HEK293 (cell line): ENCODE data around the gene AK9.

Source experiments
- CTCF ChIA-PET: fragments of 350-600 bp; formaldehyde crosslinking; extraction: SDS; loops from one replicate; lab custom pipeline; 2021; ENCODE audit warnings: antibody characterized with exemption; lab: Yijun Ruan, JAX
- POLR2A ChIA-PET: fragments of 300-600 bp; formaldehyde crosslinking; extraction: SDS; loops from one replicate; lab custom pipeline; 2020; ENCODE audit warnings: antibody characterized with exemption, inconsistent platforms; lab: Yijun Ruan, JAX
- H3K27ac ChIP-seq: fragments of 200-500 bp; sonication (Bioruptor generic); 2 replicates; pipeline ENCODE4 v1.5.1; 2014; ENCODE audit warnings: low read depth, low read length, control low read depth, inconsistent platforms; ENCODE audit errors: extremely low read depth
- H3K36me3 ChIP-seq, 2 experiments: fragments of 200-500 bp in 1 of 2; sonication (Bioruptor generic) in 1 of 2; 1 replicate in 1 of 2; 2 replicates in 1 of 2; pipeline ENCODE4 v1.5.1; 2014 to 2017; ENCODE audit warnings: inconsistent platforms in 2 of 2, low read length in 2 of 2; ENCODE audit not compliant: control insufficient read depth in 2 of 2, insufficient read depth in 1 of 2
- H3K4me1 ChIP-seq: fragments of 200-500 bp; sonication (Bioruptor generic); 2 replicates; pipeline ENCODE4 v1.5.1; 2014; ENCODE audit warnings: mild to moderate bottlenecking, low read length, inconsistent platforms; ENCODE audit not compliant: control insufficient read depth, insufficient read depth
- H3K4me3 ChIP-seq: 2 replicates; pipeline ENCODE4 v1.5.1; 2011; ENCODE audit warnings: low read depth, mild to moderate bottlenecking, control low read depth, low read length, moderate library complexity
- H3K9me3 ChIP-seq: fragments of 200-500 bp; sonication (Bioruptor generic); 2 replicates; pipeline ENCODE4 v1.5.1; 2014; ENCODE audit warnings: low read depth, low read length, inconsistent platforms; ENCODE audit not compliant: control insufficient read depth, insufficient read depth
- BCL11A ChIP-seq: fragments of 450-650 bp; formaldehyde crosslinking; IDR thresholded peaks from 2 replicates; pipeline ENCODE4 v1.5.1; 2016; ENCODE audit warnings: low read depth, missing biosample characterization, missing genetic modification characterization
- GFI1B ChIP-seq: fragments of 450-650 bp; formaldehyde crosslinking; IDR thresholded peaks from 2 replicates; pipeline ENCODE4 v1.5.1; 2016; ENCODE audit warnings: missing biosample characterization, missing genetic modification characterization
- IKZF3 ChIP-seq: fragments of 450-650 bp; IDR thresholded peaks from 2 replicates; pipeline ENCODE4 v1.5.0; 2018; ENCODE audit warnings: missing biosample characterization, mild to moderate bottlenecking, missing genetic modification characterization, moderate library complexity
- KLF1 ChIP-seq: fragments of 450-650 bp; formaldehyde crosslinking; IDR thresholded peaks from 2 replicates; pipeline ENCODE4 v1.5.1; 2016; ENCODE audit warnings: missing biosample characterization, missing genetic modification characterization
- KLF8 ChIP-seq: fragments of 450-650 bp; formaldehyde crosslinking; IDR thresholded peaks from 2 replicates; pipeline ENCODE4 v1.5.1; 2016; ENCODE audit warnings: missing biosample characterization, missing genetic modification characterization
- KLF9 ChIP-seq: fragments of 450-650 bp; formaldehyde crosslinking; IDR thresholded peaks from 2 replicates; pipeline ENCODE4 v1.5.1; 2016; ENCODE audit warnings: missing biosample characterization, missing genetic modification characterization, low read depth
- MYNN ChIP-seq: fragments of 450-650 bp; formaldehyde crosslinking; IDR thresholded peaks from 2 replicates; pipeline ENCODE4 v1.5.1; 2016; ENCODE audit warnings: missing biosample characterization, missing genetic modification characterization, borderline replicate concordance
- YY1 ChIP-seq: fragments of 450-650 bp; formaldehyde crosslinking; IDR thresholded peaks from 2 replicates; pipeline ENCODE4 v1.5.1; 2018; ENCODE audit warnings: missing biosample characterization, missing genetic modification characterization
- ZBTB48 ChIP-seq: fragments of 450-650 bp; formaldehyde crosslinking; IDR thresholded peaks from 2 replicates; pipeline ENCODE4 v1.5.1; 2016; ENCODE audit warnings: missing biosample characterization, missing genetic modification characterization
- ZNF133 ChIP-seq: fragments of 450-650 bp; formaldehyde crosslinking; IDR thresholded peaks from 2 replicates; pipeline ENCODE4 v1.5.1; 2016; ENCODE audit warnings: missing biosample characterization, missing genetic modification characterization
- ZNF292 ChIP-seq: fragments of 450-650 bp; formaldehyde crosslinking; IDR thresholded peaks from 2 replicates; pipeline ENCODE4 v1.5.1; 2016; ENCODE audit warnings: low read depth, missing biosample characterization, missing genetic modification characterization, borderline replicate concordance
- ZNF324 ChIP-seq: fragments of 450-650 bp; formaldehyde crosslinking; IDR thresholded peaks from 2 replicates; pipeline ENCODE4 v1.5.1; 2016; ENCODE audit warnings: missing biosample characterization, missing genetic modification characterization
- ZNF354C ChIP-seq: fragments of 450-650 bp; formaldehyde crosslinking; IDR thresholded peaks from 2 replicates; pipeline ENCODE4 v1.5.1; 2016; ENCODE audit warnings: missing biosample characterization, missing genetic modification characterization, low read depth, borderline replicate concordance
- ZNF423 ChIP-seq: fragments of 450-650 bp; formaldehyde crosslinking; IDR thresholded peaks from 2 replicates; pipeline ENCODE4 v1.5.1; 2016; ENCODE audit warnings: missing biosample characterization, missing genetic modification characterization
- ZNF513 ChIP-seq: fragments of 450-650 bp; IDR thresholded peaks from 2 replicates; pipeline ENCODE4 v1.5.1; 2018; ENCODE audit warnings: missing biosample characterization, missing genetic modification characterization
- ZNF658 ChIP-seq: fragments of 450-650 bp; formaldehyde crosslinking; IDR thresholded peaks from 2 replicates; pipeline ENCODE4; 2016; ENCODE audit warnings: missing biosample characterization, missing genetic modification characterization
- TF ChIP-seq, protein P1 (sequence below): fragments of 450-650 bp; formaldehyde crosslinking; conservative IDR thresholded peaks from 2 replicates; pipeline ENCODE4 v1.5.1; 2016; ENCODE audit warnings: low read depth, missing biosample characterization, missing genetic modification characterization
- TF ChIP-seq, protein P2 (sequence below): fragments of 450-650 bp; formaldehyde crosslinking; IDR thresholded peaks from 2 replicates; pipeline ENCODE4 v1.5.1; 2016; ENCODE audit warnings: missing biosample characterization, missing genetic modification characterization
- TF ChIP-seq, protein P3 (sequence below): fragments of 450-650 bp; formaldehyde crosslinking; IDR thresholded peaks from 2 replicates; pipeline ENCODE4 v1.5.1; 2016; ENCODE audit warnings: missing biosample characterization, missing genetic modification characterization, low read depth
- TF ChIP-seq, protein P4 (sequence below): fragments of 450-650 bp; formaldehyde crosslinking; IDR thresholded peaks from 2 replicates; pipeline ENCODE4 v1.5.1; 2016; ENCODE audit warnings: missing biosample characterization, missing genetic modification characterization

The AK9 gene

DNA sequence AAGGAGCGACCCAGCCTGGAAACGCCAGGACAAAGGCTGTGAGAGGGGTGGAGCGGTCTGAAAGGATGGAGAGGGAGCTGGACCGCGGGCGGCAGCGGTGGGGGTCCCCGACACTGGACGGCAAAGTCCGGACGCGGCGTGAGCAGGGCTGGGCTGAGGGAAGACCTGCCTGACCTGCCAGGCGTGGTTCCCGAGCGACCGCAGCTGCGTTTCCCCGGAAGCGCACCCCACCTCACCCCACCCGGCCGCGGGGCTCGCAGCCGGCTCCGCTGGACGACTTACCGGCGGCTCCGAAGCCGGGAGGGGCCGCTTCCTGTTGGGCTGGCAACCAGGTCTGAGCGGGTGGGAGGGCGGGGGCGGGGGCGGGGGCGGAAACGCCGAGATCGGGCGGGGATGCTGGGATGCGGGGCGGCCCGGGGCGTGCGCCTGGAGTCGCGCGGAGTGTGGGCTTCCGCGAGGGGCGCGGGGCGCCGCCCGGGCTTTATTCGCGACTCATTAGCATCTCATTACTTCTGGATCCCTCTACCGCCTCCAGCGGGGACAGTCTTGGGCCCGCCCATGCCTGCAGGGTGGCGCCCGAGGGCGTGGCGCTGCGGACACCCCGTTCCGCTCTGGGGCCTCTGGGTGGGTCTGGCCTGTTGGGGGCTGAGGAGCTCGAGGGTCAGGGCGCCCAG, 235.4 kb downstream of the AK9 start, which contains the start of gene MICAL1 (continued):
- TF ChIP-seq KLF8 (tag by site-specific recombination) = peak; percentile 84; the same call in 1 of the 2 replicates
- TF ChIP-seq, protein P1, sequence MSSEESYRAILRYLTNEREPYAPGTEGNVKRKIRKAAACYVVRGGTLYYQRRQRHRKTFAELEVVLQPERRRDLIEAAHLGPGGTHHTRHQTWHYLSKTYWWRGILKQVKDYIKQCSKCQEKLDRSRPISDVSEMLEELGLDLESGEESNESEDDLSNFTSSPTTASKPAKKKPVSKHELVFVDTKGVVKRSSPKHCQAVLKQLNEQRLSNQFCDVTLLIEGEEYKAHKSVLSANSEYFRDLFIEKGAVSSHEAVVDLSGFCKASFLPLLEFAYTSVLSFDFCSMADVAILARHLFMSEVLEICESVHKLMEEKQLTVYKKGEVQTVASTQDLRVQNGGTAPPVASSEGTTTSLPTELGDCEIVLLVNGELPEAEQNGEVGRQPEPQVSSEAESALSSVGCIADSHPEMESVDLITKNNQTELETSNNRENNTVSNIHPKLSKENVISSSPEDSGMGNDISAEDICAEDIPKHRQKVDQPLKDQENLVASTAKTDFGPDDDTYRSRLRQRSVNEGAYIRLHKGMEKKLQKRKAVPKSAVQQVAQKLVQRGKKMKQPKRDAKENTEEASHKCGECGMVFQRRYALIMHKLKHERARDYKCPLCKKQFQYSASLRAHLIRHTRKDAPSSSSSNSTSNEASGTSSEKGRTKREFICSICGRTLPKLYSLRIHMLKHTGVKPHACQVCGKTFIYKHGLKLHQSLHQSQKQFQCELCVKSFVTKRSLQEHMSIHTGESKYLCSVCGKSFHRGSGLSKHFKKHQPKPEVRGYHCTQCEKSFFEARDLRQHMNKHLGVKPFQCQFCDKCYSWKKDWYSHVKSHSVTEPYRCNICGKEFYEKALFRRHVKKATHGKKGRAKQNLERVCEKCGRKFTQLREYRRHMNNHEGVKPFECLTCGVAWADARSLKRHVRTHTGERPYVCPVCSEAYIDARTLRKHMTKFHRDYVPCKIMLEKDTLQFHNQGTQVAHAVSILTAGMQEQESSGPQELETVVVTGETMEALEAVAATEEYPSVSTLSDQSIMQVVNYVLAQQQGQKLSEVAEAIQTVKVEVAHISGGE (tag by site-specific recombination) = peak; percentile 44; the same call in 1 of the 2 replicates
- TF ChIP-seq ZBTB48 (tag by site-specific recombination) = 0 out of 2 replicates have a peak, but pooled peaks have one; percentile 2
- peak; percentile 90 for TF ChIP-seq KLF9 (tag by site-specific recombination)
- no peak for TF ChIP-seq YY1 (tag by site-specific recombination)
- TF ChIP-seq, protein P2, sequence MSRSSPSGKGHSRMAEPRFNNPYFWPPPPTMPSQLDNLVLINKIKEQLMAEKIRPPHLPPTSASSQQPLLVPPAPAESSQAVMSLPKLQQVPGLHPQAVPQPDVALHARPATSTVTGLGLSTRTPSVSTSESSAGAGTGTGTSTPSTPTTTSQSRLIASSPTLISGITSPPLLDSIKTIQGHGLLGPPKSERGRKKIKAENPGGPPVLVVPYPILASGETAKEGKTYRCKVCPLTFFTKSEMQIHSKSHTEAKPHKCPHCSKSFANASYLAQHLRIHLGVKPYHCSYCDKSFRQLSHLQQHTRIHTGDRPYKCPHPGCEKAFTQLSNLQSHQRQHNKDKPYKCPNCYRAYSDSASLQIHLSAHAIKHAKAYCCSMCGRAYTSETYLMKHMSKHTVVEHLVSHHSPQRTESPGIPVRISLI (tag by site-specific recombination) = no peak
- TF ChIP-seq, protein P3, sequence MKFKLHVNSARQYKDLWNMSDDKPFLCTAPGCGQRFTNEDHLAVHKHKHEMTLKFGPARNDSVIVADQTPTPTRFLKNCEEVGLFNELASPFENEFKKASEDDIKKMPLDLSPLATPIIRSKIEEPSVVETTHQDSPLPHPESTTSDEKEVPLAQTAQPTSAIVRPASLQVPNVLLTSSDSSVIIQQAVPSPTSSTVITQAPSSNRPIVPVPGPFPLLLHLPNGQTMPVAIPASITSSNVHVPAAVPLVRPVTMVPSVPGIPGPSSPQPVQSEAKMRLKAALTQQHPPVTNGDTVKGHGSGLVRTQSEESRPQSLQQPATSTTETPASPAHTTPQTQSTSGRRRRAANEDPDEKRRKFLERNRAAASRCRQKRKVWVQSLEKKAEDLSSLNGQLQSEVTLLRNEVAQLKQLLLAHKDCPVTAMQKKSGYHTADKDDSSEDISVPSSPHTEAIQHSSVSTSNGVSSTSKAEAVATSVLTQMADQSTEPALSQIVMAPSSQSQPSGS = no peak
- no peak for TF ChIP-seq ZNF292 (tag by site-specific recombination)
- no peak for TF ChIP-seq BCL11A (tag by site-specific recombination)
- no peak for TF ChIP-seq ZNF133 (tag by site-specific recombination)
- TF ChIP-seq ZNF423 (tag by site-specific recombination) = peak; percentile 93
- no peak for TF ChIP-seq MYNN (tag by site-specific recombination)
- TF ChIP-seq ZNF324 (tag by site-specific recombination) = no peak
- peak; percentile 98 for TF ChIP-seq KLF1
- TF ChIP-seq ZNF354C = no peak

DNA sequence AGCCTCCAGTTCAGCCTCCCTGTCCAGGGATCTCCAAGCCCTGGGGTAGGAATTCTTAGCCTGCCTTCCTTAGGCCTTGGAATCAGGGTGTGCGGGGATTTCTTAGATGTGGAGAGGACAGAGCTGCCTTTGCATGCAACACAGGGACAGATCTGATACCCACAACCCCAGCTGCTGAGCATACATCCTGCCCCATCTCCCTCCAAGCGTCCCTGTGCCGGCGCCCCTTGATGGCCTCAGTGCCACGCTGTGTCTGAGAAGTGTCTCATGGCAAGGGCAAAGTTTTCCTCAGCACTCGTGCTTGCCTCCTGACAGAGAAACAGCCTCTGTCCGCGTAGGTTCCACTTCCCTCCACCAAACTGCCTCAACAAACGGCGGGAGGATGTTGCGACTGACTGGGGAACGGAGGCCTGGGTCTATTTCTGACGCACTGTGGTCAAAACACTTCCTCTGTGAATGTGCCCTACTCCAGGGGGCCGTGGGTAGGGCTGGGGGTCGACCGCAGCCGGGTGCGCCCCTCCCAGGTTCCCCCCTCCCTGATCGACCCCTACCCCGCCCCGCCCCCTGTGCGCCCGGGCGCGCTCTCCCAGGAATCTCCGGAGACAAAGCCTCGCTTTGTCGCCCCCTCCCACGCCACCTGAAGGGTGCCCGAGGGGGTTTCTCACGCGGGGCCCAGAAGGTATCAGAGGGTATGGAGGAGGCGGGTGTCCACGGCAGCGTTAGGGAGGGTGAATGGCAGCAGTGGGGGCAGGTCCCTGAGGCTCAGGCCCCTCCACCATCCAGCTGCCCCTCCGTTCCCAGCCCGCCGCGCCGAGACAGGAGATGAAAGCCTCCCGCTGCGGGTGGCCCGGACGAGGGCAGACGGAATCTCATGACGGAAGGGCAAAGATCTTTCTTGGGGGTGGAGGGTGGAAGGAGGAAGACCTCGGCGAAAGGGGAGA, 236.2 kb downstream of the AK9 start:
- H3K4me1 ChIP-seq = no peaks in the 10 kb centered on the region
- peaks cover 0 to 27% of the 10 kb centered on the region in 2 experiments; a peak in 1 of 3 replicates for H3K36me3 ChIP-seq
- POLR2A ChIA-PET = interaction anchor here (0.6 to 5.2 kb wide), 6 partner anchors 10 to 675 kb away, joined by 3 to 39 read pairs (median 5); partner anchors contain the start of genes CD164, PPIL6 and SMPD2
- no peaks in the 10 kb centered on the region for H3K9me3 ChIP-seq
- H3K4me3 ChIP-seq = peak overlapping the region; percentile 78
- H3K27ac ChIP-seq = no peak overlapping the region; the same call in 1 of the 2 replicates
- CTCF ChIA-PET = interaction anchor here (3.3 kb wide), 1 partner anchor 13 kb away, joined by 21 read pairs; the partner anchor contains the start of genes PPIL6 and SMPD2
- no peak for TF ChIP-seq ZNF513 (tag by site-specific recombination)
- 0 out of 2 replicates have a peak, but pooled peaks have one; percentile 7 for TF ChIP-seq KLF8 (tag by site-specific recombination)
- TF ChIP-seq GFI1B (tag by site-specific recombination) = no peak
- no peak for TF ChIP-seq ZNF658 (tag by site-specific recombination)
- no peak for TF ChIP-seq IKZF3 (tag by site-specific recombination)
- TF ChIP-seq, protein P4, sequence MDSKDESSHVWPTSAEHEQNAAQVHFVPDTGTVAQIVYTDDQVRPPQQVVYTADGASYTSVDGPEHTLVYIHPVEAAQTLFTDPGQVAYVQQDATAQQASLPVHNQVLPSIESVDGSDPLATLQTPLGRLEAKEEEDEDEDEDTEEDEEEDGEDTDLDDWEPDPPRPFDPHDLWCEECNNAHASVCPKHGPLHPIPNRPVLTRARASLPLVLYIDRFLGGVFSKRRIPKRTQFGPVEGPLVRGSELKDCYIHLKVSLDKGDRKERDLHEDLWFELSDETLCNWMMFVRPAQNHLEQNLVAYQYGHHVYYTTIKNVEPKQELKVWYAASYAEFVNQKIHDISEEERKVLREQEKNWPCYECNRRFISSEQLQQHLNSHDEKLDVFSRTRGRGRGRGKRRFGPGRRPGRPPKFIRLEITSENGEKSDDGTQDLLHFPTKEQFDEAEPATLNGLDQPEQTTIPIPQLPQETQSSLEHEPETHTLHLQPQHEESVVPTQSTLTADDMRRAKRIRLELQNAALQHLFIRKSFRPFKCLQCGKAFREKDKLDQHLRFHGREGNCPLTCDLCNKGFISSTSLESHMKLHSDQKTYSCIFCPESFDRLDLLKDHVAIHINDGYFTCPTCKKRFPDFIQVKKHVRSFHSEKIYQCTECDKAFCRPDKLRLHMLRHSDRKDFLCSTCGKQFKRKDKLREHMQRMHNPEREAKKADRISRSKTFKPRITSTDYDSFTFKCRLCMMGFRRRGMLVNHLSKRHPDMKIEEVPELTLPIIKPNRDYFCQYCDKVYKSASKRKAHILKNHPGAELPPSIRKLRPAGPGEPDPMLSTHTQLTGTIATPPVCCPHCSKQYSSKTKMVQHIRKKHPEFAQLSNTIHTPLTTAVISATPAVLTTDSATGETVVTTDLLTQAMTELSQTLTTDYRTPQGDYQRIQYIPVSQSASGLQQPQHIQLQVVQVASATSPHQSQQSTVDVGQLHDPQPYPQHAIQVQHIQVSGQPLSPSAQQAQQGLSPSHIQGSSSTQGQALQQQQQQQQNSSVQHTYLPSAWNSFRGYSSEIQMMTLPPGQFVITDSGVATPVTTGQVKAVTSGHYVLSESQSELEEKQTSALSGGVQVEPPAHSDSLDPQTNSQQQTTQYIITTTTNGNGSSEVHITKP (tag by site-specific recombination) = no peak
